Right atrium auricular region (tissue), 2 donors: ENCODE results near the gene SNPH. TPM values are rescaled to one million over a fixed set of nuclear protein-coding genes. Genes with fewer than 3 reads are reported as not detected.

ENCODE experiments used
- DNase-seq: peaks from one replicate; pipeline ENCODE4 v3.0.0-alpha.2; 2019; ENCODE audit warnings: low spot score
- H3K27ac ChIP-seq, 2 donors: fragments of 200-600 bp; sonication (generic); 1 replicate in 1 of 2; 2 replicates in 1 of 2; pipeline ENCODE4 v1.5.1; 2016 to 2019
- H3K27me3 ChIP-seq, 2 donors: fragments of 200-600 bp; sonication (generic); one replicate each; pipeline versions ENCODE4 v1.5.1 to v1.6.0; 2017 to 2019
- H3K36me3 ChIP-seq: fragments of 200-600 bp; sonication (generic); one replicate; pipeline ENCODE4 v1.5.1; 2016
- H3K4me1 ChIP-seq, 2 donors: fragments of 200-600 bp; sonication (generic); one replicate each; pipeline versions ENCODE4 v1.5.1 to v1.6.0; 2017 to 2019
- H3K4me3 ChIP-seq, 2 donors: fragments of 200-600 bp; sonication (generic); 1 replicate in 1 of 2; 2 replicates in 1 of 2; pipeline ENCODE4 v1.5.1; 2017 to 2019; ENCODE audit warnings: mild to moderate bottlenecking in 1 of 2, moderate library complexity in 1 of 2
- H3K9me3 ChIP-seq, 2 donors: fragments of 200-600 bp; sonication (generic); one replicate each; pipeline ENCODE4 v1.5.1; 2019
- CTCF ChIP-seq, 2 donors: fragments of 200-600 bp; sonication (generic); IDR thresholded peaks; one replicate each; pipeline ENCODE4 v1.5.1; 2019; ENCODE audit warnings: antibody characterized with exemption in 2 of 2
- total RNA-seq, 2 donors: library from RNA; depleted of rRNA; stranded (reverse); fragments of >200 nt; gene quantifications; one replicate each; pipeline ENCODE4 v1.1.0, GENCODE V29; 2016

SNPH gene
- total RNA-seq, 2 donors from 2014 or later = 5.0 to 10.1 TPM

- Histone ChIP-seq H3K4me1 (peaks cover 0 to 28% of the 10 kb centered on the region in 2 donors), H3K36me3 (no peaks in the 10 kb centered on the region), H3K4me3 (no peak overlapping the region), H3K9me3 (no peaks in the 10 kb centered on the region), H3K27me3 (no peaks in the 10 kb centered on the region), H3K27ac (no peak overlapping the region)
- no peak for DNase-seq
- no peak for TF ChIP-seq CTCF (IDR thresholded peaks at IDR 0.05)
Measured at GRCh38 chr20:1317545-1318255, 51.6 kb downstream of the SNPH start.

DNA sequence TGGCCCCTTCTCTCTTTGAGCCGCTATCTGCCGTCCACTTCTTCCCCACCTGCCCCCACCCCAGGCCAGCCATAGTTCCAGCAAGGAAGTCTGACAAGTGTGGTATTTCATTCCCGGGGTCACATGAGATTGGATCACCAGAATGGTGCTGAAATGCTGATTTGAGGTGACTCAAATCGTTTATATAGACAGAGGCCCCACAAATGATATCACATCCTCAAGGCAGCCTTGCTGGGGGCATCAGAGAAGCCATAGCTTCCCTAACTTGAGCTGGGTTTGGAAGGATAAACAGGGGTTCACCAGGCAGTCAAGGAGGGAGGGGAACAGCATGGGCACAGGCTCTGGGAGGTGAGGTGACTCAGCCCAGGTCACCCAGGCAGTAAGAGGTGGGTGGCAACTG is 53.0 kb downstream of the SNPH start:
- Histone ChIP-seq H3K36me3 (no peaks in the 10 kb centered on the region), H3K27ac (no peak overlapping the region), H3K4me3 (no peak overlapping the region), H3K9me3 (no peaks in the 10 kb centered on the region), H3K27me3 (no peaks in the 10 kb centered on the region), H3K4me1 (peaks cover 0 to 28% of the 10 kb centered on the region in 2 donors)
- no peak for TF ChIP-seq CTCF (IDR thresholded peaks at IDR 0.05)
- DNase-seq = no peak

DNA sequence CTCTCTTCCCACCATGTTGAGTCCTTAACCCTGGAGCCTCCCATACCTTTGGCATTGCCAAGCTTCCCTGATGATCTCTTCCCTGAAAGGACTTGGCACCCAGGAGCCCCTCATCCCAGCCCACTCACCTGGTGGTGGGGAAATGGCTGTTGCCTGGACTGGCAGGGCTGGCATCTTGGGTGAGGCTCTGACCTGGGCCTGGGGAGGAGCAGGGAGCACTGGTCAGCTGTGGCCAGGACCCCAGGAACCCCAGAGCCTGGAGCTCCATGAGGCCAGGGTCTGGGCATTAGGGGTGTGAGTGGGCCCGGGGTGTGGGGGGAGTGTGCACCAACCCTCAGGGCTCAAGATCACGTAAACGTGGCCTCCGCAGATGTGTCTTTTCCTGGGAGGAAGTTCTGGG is 53.4 kb downstream of the SNPH start:
- H3K27ac ChIP-seq = no peak overlapping the region
- no peak for DNase-seq

GRCh38 chr20:1320016-1320415 is 53.9 kb downstream of the SNPH start:
- Histone ChIP-seq H3K9me3 (no peaks in the 10 kb centered on the region), H3K4me3 (no peak overlapping the region), H3K4me1 (peaks cover 0 to 38% of the 10 kb centered on the region in 2 donors), H3K27me3 (no peaks in the 10 kb centered on the region), H3K27ac (no peak overlapping the region), H3K36me3 (no peaks in the 10 kb centered on the region)
- DNase-seq = no peak
- no peak for TF ChIP-seq CTCF (IDR thresholded peaks at IDR 0.05)

More for the DNA sequence above, 53.4 kb downstream of the SNPH start:
- Histone ChIP-seq H3K27me3 (no peaks in the 10 kb centered on the region), H3K4me3 (no peak overlapping the region), H3K4me1 (peaks cover 0 to 32% of the 10 kb centered on the region in 2 donors), H3K9me3 (no peaks in the 10 kb centered on the region), H3K36me3 (no peaks in the 10 kb centered on the region)
- no peak for TF ChIP-seq CTCF (IDR thresholded peaks at IDR 0.05)

- no peaks in the 10 kb centered on the region for H3K36me3 ChIP-seq
- peaks cover 0 to 40% of the 10 kb centered on the region in 2 donors for H3K4me1 ChIP-seq
- H3K9me3 ChIP-seq = no peaks in the 10 kb centered on the region
- no peak for TF ChIP-seq CTCF (IDR thresholded peaks at IDR 0.05)
- no peak overlapping the region for H3K4me3 ChIP-seq
- H3K27ac ChIP-seq = peak overlapping the region; percentile 74 to 99
- H3K27me3 ChIP-seq = no peaks in the 10 kb centered on the region
- no peak for DNase-seq
Measured at GRCh38 chr20:1320902-1321653, 55.0 kb downstream of the SNPH start.
